ENCODE data around the gene S100A11.

- TF ChIP-seq CTCF (IDR thresholded peaks at IDR 0.05; ENCODE audit: insufficient read depth, low read length) (no peak), POLR2AphosphoS5 (IDR thresholded peaks at IDR 0.05; ENCODE audit: low read depth) (no peak), GABPA (IDR thresholded peaks at IDR 0.05; ENCODE audit: low read depth) (no peak), SPI1 (IDR thresholded peaks at IDR 0.05; ENCODE audit: borderline replicate concordance, low read depth) (no peak)
These were observed 31.4 kb downstream of the S100A11 start for GRCh38 chr1:152005360-152005912.
